GM12874 (cell line): Measurements from ENCODE around the gene SORCS2.

Source experiments
- CTCF ChIP-seq: IDR thresholded peaks from 2 replicates; pipeline ENCODE4 v1.5.1; 2011; ENCODE audit warnings: low read depth, mild to moderate bottlenecking, control low read depth, low read length, moderate library complexity; ENCODE audit not compliant: insufficient read depth

SORCS2 gene

GRCh38 chr4:7616193-7616592 lies 423.9 kb downstream of the SORCS2 start:
- TF ChIP-seq CTCF: no peak

- TF ChIP-seq CTCF: no peak
These were observed 426.0 kb downstream of the SORCS2 start for GRCh38 chr4:7618361-7618760.

- no peak for TF ChIP-seq CTCF
These were observed 427.9 kb downstream of the SORCS2 start for GRCh38 chr4:7620086-7620813.

- no peak for TF ChIP-seq CTCF
These were observed 428.5 kb downstream of the SORCS2 start for GRCh38 chr4:7620814-7621176.

- TF ChIP-seq CTCF: no peak
These were observed 429.1 kb downstream of the SORCS2 start for GRCh38 chr4:7621252-7622035.

- TF ChIP-seq CTCF: no peak
These were observed 430.0 kb downstream of the SORCS2 start for GRCh38 chr4:7622371-7622770.

GRCh38 chr4:7623468-7623867 lies 431.1 kb downstream of the SORCS2 start:
- TF ChIP-seq CTCF: no peak
